Iris pigment epithelial cell (primary cell): ENCODE measurements around the gene TATDN2.

Experiments used
- DNase-seq: peaks from one replicate; pipeline ENCODE4 v3.0.0-alpha.2; 2011; ENCODE audit warnings: low read depth

Gene TATDN2, protein sequence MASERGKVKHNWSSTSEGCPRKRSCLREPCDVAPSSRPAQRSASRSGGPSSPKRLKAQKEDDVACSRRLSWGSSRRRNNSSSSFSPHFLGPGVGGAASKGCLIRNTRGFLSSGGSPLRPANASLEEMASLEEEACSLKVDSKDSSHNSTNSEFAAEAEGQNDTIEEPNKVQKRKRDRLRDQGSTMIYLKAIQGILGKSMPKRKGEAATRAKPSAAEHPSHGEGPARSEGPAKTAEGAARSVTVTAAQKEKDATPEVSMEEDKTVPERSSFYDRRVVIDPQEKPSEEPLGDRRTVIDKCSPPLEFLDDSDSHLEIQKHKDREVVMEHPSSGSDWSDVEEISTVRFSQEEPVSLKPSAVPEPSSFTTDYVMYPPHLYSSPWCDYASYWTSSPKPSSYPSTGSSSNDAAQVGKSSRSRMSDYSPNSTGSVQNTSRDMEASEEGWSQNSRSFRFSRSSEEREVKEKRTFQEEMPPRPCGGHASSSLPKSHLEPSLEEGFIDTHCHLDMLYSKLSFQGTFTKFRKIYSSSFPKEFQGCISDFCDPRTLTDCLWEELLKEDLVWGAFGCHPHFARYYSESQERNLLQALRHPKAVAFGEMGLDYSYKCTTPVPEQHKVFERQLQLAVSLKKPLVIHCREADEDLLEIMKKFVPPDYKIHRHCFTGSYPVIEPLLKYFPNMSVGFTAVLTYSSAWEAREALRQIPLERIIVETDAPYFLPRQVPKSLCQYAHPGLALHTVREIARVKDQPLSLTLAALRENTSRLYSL

DNA sequence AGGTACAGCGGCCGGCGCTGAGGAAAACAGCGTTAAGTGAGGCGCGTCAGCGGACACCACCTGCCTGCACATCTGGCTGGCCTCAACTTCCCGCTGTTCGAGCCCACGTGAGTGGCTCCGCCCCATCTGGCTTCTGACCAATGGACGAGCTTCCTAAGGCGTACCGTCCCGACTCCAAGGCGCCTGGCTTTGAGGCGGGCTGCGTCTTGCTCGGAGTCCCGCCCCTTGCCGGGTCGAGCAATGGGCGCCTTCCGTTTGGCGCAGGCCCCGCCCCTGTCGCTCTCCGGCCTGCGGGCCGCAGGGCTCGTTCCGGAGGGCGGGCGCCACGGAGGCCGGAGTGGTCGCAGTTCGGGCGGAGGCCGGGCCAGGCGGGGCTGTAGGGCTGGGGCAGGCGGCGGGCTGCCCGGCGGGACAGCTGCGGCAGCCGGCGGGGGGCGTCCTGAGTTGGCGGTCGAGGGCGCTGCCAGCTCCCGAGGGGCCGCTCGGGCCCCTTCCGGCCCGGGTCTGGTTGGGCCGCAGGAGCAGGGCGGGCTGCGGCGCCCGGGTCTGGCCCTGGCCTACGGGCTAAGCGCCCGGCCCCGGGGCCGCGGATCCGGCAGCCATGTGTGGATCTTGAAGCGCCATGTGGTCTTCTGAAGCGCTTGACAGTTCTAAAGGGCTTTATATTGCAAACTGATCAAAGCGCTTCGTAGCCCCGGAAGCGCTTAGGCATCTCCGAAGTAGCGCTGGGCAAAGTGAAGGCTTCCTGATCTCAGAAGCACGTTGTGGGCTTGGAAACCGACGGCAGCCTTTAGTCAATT lies at the start of gene TATDN2:
TSS of gene TATDN2 (plus strand) at position 276 of the 800 bp plus-strand sequence. CDS start 742 bp downstream, outside the sequence.
- DNase-seq: peak; percentile 96

DNA sequence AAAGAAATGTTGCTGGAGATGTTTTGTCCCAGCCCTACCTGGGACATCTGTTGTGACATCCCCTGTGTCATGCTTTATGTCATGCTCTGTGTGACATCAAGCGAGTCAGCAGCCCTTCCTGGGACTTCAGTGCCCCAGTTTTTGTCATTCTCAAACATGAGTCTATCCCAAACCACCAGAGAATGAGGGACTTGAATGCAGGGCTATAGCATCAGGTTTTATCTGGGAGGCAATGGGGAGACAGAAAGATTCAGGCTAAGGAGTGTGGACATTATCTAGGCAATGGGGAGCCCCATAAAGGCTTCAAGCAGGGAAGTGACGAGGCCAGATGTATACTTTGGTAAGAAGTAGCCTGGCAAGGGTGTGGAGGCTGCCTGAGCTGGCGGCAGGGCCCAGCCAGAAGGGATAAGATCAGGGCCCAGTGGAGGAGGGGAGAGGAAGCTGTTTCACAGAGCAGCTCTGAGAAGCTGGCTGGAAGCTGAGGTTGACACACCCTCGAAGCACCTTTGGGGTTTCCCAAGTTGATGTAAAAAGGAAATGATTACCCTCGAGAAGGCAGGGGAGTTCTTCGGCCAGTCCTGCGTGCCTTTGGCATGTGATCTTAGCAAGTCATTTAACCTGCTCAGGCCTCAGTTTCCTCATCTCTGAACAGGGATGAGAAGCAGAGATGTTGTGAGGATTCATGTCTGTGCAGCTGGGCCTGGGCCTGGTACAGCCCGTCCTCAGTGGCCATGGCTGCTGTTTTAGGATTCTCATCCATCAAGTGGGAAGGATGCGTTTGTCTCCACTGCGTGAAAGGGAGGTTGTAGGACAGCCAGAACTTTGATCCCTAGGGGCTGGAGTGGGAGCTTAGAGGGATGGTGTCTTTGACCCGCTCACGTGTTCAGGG lies 49.3 kb upstream of the TATDN2 start:
- peak; percentile 90 for DNase-seq

DNA sequence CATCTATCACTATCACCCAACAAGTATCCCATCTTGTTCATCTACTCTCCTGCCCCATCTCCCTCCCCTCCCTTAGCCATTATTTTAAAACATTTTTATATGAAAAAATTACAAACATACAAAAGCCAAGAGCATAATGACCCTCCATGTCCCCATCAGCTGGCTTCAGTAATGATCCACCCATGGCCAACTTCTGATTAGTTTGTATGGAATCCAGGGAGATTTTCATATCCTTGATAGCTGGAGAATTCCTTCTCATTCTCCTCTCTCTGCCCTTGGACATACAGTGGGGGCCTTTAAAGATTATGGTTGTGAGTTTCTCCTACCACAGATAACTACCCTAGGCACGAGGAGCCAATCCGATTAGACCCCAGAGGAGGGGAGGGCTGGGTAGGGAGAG lies 43.3 kb upstream of the TATDN2 start:
- DNase-seq: no peak

DNA sequence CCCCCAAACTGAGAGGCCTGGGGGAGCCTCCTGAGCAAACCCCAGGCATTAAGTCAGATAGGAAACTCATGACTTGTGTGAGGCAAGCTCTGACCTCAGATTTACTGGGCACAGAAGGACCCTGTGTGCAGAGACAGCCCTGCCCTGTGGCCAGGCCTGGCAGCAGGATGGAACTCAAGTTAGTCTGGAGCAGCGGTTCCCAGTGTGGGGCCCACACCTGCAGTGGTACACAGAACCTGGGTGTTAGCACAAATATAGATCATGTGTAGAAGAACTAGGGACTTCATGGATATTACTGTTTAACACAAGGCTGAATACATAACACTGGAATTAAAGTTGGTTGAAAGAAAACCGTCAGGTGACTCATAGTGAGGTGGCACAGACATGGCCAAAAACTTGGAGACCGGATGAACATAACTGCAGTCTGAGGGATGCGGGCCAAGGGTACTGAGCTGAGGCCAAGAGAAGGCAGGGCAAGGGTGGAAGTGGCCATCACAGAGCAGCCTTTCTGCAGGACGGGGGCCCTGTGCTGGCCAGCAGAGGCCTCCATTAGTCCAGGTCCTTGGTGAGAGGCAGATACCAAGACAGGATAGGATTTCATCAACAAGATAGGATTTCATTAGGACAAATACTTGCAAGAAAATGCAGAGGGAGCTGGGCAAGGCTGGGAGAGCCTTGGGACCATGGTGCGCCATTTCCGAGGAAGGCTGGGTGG lies 42.7 kb upstream of the TATDN2 start:
- DNase-seq: peak; percentile 88

DNA sequence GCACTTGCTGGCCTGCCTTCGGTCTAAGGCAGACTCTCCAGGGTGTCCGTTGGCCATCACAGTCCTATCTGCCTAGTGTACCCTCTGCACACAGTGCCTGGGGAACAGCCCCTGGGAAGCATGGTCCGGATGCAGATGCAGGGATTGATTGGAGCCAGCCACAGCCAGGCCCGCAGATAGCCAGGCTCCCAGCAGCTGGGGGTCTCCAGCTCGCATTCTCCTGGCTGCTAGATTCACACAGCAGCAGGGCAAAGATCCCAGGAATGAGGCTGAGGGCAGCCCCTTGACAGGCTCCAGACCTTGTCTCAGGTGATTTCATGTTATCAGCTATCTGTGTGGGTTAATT lies 42.1 kb upstream of the TATDN2 start:
- DNase-seq: no peak

DNA sequence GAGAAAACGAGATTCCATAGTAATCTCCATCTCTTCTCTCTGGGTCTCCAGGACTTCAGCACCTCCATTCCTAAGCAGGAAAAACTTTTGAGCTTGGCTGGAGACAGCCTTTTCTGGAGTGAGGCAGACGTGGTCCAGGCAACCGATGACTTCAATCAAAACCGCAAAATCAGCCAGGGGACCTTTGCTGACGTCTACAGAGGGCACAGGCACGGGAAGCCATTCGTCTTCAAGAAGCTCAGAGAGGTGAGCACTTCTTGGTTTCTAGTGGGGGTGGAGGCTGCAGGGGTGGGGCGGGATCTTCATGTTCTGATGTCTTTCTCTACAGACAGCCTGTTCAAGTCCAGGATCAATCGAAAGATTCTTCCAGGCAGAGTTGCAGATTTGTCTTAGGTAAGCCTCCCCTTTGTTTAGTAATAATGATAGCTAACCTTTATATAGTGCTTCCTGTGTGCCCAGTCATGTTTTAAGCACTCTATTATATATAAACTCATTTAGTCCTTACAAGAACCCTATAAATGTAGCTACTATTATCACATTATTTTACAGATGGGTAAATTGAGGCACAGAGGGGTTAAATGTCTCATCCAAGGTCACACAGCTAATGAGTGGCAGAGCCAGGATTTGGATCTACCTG lies 35.0 kb upstream of the TATDN2 start:
- no peak for DNase-seq

DNA sequence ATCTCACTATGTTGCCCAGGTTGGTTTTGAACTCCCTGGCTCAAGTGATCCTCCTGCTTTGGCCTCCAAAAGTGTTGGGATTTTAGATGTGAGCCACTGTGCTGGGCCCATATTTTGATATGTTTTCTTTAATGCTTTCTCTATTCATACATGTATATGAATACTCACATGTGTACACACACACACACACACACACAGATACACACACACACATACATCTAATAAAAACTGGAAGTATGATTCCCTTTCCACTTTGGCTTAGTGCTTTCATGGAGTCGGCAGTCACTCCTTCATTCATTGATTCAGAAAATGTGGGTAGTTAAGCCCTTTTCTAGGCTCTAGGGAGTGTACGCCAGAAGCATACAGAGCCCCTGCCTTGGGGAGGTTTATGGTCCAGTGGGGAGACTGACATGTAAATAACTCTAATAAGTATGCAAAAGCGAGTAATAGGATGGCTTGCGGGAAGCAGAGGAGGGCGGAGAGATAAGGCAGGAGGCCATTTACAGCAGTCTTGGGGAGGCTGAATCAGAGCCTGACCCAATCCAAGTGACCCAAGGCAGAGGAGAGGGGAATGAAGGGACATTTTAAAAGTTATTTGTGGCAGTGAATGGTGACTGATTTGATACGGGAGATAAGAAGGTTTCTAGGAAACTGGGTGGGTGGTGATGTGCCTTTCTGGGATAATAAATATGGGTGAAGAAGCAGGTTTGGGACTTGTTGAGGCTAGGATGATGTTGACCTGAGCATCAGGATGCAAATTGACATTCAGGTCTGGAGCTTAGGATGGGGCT lies 32.5 kb upstream of the TATDN2 start:
- no peak for DNase-seq

DNA sequence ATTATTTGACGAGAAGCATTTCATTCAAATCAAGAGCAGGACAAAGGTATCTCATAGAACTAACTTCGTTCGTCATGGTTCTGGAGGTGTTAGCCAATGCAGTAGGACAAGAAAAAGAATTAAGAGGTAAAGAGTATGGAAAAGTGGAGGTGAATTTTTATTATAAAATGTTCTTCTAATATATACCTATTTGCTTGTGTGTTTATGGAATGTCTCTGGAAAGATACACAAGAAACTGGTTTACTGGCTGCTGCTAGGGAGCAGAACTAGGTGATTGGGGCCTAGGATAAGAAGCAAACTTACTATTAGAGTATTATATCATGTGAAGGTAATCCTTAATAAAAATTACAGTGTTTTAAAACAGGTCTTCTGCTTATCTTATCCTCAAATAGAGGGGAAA lies 30.9 kb upstream of the TATDN2 start:
- no peak for DNase-seq

DNA sequence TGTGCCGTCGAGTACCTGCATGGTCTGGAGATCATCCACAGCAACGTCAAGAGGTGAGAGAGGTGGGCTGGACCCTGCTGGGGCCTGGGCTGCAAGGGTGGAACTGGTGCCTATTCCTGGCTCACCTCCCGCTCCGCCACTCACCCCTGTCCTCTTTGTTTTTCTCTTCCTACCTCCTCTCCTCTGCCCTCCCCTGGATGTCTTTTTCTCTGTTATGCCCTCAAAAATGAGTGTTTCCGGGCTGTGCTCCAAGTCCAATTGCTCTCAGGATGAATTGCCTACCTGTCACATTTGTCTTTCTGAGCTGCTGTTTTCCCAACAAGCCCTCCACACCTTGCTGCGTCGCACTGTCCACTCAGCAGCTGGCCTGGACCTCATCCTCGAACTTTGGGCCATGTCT lies 28.5 kb upstream of the TATDN2 start:
- no peak for DNase-seq

DNA sequence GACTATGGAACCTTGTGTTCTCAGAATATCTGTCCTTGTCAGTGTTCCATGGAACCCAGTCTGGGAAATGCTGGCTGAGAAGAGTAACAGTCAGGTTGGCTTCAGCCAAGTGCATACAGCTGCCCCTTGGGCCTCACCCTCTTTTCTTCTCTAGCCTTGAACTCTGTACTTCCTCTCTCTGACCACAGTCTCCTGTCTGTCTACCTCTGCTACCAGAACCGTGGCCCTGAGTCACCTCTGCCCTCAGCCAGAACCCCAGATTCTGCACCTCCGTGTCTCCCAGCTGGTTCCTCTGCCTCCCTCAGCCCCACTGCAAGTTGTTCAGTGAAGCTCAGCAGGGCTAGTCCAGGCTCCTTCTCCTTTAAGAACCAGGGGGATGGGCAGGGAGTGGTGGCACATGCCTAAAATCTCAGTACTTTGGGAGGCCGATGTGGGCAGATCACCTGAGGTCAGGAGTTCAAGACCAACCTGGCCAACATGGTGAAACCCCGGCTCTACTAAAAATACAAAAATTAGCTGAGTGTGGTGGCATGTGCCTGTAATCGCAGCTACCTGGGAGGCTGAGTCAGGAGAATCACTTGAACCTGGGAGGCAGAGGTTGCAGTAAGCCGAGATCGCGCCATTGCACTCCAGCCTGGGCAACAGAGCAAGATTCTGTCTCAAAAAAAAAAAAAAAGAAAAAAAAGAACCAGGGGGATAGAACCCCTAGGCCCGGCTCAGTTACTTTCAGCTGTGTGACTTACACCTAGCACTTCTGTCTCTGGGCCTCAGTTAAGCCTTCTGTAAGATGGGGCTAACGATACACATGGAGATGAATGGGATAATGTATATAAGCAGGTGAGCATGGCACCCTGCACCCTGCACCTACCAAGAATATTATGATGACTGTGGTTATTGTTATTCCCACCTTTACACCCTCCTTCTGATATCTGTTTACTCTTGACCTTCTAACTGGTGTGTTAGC lies 24.3 kb upstream of the TATDN2 start:
- peak; percentile 9 for DNase-seq

DNA sequence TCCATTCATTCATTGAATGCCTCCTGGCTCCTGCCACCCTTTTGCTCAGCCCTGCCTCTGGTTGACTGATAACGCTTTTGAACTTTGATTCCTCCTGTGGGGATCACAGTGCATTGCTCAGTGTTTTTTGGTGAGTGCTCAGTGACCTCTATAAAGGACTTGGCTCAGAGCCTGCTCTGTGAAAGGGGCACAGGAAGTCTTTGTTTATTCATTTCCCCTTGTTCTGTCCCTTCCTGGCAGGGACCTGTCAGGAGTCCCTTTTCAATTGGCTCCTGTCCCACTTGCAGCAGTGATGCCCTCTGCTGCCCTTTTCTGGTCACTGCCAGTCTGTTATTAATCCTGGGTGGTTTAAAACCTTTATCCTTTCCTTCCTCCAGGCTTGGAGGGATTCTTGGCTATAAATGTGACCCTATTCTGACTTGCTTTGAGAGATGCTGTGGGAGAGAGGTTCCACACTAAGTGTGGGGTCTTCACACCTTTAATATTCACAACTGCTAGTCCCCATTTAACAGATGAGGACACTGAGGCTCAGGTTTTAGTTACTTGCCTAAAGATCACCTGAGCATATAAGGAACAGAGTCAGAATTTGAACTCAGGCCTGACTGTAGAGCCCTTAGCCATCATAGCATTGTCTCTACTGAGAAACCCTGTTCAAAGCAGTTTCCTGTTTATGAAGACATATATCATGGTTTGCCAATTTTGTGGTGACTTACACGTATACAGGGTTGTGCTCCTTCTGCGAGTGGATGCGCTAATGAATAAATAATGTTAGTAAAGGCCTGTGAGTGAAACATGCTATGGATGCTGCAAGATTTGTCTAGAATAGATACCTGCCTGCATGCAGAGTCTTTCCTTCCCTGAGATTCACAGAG lies 23.2 kb upstream of the TATDN2 start:
- DNase-seq: peak; percentile 55

DNA sequence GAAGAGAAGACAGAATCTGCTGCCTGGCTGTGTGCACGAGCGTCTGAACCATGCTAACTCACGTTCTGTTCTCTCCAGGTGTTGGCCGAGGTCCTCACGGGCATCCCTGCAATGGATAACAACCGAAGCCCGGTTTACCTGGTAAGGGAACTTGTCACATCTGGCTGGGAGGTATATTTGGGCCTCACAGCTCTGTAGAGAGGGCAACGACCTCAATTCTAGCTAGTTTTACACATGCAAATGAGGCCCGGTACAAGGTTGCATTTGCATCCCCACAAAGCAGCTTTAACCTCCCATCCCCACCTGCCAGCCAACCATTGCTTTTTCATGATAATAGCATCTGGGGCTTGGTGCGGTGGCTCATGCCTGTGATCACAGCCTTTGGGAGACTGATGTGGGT lies 22.0 kb upstream of the TATDN2 start:
- DNase-seq: no peak

DNA sequence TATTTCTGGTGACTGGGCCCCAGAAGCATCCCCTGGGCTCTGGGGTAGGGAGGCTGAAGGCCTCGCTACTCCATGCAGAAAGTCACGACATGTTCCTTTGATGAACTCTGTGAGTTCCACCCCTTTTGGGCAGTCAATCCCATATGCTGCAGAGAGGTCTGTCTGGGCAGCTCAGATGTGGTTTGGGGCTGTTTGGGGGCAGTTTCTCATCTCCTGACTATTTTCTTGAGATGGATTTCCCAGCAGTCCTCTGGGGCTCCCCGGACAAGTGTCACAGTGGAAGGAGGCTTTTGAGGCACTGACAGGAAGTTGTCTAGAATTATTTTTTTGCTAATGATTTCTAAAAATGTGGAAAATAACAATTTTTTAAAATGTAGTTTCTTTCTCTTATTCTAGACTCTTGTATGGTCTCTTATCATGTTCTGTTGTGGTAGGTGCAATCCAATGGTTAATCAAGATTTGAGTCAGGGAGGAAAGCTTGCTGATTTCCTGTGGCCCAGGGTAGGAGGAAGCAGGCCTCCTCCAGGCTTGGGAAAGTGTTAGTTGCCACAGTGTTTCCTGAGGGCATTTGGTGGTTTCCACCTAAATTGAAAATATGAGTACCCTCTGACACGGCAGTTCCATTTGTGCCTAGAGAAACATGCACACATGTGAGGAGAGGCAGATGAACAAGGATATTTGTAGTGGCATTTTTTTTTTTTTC lies 19.9 kb upstream of the TATDN2 start:
- peak; percentile 30 for DNase-seq

DNA sequence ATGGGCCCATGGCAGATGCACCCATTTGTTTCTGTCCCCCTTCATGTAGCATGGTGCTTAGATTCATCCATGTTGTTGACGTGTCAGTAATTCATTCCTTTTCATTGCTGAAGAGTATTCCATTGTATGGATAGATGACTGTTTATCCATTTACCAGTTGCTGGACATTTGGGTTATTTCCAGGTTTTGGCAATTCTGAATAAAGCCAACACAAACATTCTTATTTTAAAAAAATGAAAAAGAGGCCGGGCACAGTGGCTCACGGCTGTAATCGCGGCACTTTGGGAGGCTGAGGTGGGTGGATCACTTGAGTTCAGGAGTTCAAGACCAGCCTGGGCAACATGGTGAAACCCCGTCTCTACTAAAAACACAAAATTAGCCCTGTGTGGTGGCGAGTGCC lies 18.7 kb upstream of the TATDN2 start:
- DNase-seq: no peak

DNA sequence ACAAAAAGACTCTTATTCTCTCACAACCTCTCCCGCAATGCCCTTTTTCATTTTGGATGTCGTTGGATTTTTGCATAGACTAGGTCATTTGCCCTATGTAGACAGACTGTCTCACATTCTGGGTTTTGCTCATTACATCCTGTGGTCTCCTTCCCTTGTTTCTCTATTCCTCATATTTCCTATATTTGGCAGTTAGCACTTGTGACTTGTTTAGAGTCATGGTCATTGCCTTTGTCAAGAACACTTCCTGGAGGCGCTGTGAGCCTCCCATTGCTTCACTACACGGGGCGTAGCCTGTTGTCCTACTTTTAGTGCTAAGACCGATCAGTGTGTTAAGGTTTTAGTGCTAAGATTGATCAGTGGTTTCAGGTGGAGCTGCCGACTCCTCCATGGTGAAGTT lies 16.1 kb upstream of the TATDN2 start:
- DNase-seq: no peak

DNA sequence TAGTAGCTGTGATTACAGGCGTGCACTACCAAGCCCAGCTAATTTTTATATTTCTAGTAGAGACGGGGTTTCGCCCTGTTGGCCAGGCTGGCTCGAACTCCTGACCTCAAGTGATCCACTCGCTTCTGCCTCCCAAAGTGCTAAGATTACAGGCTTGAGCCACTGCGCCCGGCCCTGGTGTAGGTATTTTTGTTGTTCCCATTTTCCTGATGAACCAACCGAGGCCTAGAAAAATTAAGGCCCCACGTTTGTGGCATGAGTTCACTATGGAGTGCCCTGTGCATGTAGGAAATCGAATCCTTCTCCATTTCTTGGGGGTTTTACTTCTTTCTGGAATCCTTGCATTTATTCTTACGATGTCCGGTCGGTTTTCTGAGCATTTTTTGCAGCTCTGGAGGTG lies 14.3 kb upstream of the TATDN2 start:
- no peak for DNase-seq
